HG02970 (cell line): ENCODE data around the gene EFNB2.

Experiments
- ATAC-seq: cut with Tn5 transposase; IDR thresholded peaks from one replicate; pipeline ENCODE4 v1.9.1; 2021; ENCODE audit warnings: mild to moderate bottlenecking, moderate library complexity, moderate number of reproducible peaks; ENCODE audit not compliant: unreplicated experiment, low FRiP score

EFNB2 gene

GRCh38 chr13:106503730-106504453, 31.6 kb downstream of the EFNB2 start:
- no peak for ATAC-seq

DNA sequence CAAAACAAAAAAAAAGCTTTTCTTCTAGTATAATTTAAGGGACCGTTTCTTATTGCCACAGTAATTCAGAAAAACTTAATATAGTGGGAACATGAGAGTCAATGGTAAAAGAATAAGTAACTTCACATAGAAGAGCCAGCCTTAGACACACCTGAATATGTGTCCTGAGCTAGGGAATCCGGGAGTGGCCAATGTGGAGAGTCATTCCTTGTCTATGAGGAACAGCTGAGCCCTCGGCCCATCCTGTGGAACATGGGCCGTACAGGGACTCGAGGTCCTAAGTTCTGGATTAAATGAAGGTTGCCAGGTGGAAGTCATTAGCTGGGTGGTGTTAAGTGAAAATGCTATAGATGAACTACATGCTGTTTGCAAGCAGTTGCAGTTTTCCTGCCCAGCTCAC, 32.2 kb downstream of the EFNB2 start:
- no peak for ATAC-seq

DNA sequence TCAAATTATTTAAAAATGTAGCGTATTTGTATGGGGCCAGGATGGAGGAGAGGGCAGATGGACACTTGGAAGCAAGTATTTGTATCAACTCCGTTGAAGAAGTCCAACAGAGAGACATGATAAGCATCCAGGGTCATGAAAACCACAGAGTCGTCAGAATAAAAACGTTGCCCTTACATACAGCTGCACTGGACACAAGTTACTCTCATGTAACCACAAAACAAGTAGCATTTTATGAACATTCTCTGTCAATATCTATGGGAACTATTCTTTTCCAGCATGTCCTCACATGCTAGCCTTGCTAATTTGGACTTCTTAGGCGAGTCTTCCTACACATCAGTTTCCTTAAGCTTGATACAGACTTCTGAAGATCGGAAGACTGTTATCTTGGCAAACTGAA, 35.0 kb downstream of the EFNB2 start:
- no peak for ATAC-seq

DNA sequence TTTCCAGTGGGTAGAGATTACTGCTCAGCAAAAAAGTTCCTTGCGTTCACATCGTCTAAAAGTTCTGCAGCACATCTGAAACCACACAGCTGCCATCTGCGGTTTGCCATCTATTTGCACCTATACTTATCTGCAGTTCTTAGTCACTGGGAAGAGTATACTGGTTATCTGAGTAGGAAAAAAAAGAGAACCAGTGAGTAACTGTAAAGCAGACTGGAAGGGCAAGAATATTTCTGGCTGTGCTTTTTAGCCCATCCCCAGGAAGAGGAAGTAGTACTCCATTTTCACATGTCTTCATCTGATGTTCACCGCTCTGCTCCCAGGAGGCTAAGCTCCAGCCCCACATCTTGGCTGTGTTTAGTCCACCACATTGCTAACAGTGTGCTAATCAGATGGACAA, 35.6 kb downstream of the EFNB2 start:
- ATAC-seq, result no peak

DNA sequence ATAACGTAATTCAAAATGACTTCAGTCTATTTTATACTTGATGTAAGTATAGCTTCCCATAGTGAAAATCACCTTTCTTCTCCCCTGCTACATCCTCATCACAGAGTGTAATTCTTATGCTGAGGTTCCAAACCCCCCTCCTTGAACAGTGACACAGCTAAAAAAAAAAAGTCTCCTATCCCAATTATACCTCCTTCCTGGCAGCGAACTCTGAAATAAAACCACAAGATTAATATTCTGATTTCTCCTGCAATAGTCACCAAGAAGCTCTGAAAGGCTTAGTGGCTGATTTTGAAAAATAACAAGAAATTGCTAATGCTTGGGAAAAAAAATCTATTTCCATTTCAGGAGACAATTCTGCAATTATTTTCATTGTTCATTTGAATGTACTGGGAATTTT, 36.3 kb downstream of the EFNB2 start:
- ATAC-seq, result no peak

- ATAC-seq, result no peak
These were observed 36.9 kb downstream of the EFNB2 start for GRCh38 chr13:106498571-106498970.

GRCh38 chr13:106498158-106498557, 37.3 kb downstream of the EFNB2 start:
- no peak for ATAC-seq

- no peak for ATAC-seq
These were observed 38.4 kb downstream of the EFNB2 start for GRCh38 chr13:106497079-106497478.

GRCh38 chr13:106496072-106496997, 39.1 kb downstream of the EFNB2 start:
- ATAC-seq, result no peak

DNA sequence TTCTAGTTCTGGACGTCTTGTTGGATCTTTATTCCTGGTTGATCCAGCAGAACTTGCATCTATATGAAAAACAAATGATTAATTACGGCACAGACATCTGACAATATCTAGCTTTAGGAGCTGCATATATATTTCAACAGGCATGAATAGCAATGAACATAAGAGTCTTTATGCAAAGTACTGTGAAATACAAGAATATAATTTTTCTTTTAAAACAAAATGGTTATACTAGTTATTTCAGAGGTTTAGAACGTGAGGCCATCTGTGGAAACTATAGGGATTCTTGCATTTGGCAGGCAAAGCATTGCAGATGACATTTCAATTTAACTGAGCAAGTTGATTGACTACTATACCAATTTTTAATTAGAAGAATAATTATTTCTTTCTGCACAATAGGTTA, 40.5 kb downstream of the EFNB2 start:
- ATAC-seq, result no peak

DNA sequence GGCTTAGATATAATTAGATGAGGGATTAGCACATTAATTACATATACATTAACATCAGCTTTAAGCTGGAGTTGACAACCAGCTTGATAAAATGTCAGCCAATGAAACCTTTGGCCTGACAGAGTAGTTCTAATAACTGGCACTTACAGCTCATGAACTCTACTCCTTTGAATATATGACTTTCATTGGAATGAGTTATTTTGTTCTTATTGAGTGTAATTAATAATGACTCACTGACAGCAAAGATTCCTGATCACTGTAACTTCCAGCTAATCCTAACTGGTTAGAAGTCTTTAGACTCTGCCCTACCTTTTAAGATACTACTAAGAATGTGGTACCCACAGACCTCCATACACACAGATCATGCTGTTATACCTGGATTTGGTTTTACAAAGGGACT, 41.0 kb downstream of the EFNB2 start:
- no peak for ATAC-seq

DNA sequence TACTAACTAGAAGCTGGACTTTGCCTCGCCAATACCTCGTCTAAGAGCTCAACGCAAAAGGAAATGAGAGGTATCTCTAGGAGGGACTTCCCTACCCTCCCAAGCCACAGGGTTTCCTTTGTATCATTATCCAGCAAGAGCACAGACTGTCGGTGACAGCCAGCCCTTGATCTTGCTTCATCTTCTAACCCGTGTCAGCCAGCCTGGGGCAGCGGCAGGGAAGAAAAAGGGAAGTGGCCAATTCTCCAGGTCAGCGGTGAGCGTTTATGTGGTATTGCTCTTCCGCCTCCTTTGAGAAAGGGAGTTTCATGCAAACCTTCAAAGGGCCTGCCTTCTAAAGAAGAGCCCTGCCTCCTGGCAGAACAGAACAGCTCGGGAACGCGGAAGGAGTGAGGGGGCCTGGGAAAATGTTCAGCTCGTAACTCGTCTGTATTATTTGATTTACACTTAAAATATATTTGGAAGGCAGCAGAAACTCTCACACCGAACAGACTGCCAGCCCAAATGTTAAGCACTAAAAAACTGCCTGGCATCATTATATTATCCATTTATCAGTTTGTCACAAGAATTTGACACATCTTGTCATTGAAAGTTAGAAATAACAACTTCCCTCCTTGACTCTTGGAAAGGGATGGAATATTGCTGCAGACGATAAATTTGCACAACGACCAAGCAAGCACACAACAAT, 41.8 kb downstream of the EFNB2 start:
- peak; percentile 67 for ATAC-seq

- no peak for ATAC-seq
These were observed 42.6 kb downstream of the EFNB2 start for GRCh38 chr13:106492588-106493475.

GRCh38 chr13:106491928-106492587, 43.4 kb downstream of the EFNB2 start:
- no peak for ATAC-seq

- no peak for ATAC-seq
These were observed 44.0 kb downstream of the EFNB2 start for GRCh38 chr13:106491463-106491862.

- peak; percentile 48 for ATAC-seq
These were observed 44.7 kb downstream of the EFNB2 start for GRCh38 chr13:106490569-106491321.

DNA sequence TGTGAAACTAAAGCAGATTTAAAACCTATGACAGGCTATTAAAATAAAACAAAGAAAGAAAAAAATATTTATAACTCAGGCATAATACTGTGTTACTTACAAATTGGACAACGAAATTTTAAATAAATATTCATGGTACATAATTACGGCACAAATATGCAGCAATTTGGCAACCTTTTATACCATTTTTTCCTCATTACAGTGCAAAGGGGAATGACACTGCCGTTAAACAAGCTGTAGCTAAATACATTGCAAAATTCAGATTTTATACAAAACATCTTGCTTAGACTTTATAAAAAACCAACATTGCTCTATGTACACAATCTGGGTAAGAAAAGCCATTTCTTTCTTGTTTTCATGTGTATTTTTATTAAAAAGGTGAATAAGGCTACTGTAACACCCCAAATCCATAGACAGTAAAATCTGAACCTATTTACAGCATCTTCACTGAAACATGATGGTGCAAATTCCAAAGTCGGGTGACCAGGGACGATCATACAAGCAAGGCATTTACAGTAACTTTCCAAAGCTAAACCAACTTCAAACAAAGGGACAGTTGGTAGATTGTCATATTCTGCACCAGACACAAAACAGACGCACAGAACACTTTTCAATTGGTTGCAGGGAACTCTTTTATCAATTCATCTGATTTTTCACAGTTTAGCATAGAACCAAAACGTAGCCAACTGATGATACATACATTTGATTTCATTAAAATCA, 45.5 kb downstream of the EFNB2 start:
- ATAC-seq, result no peak

DNA sequence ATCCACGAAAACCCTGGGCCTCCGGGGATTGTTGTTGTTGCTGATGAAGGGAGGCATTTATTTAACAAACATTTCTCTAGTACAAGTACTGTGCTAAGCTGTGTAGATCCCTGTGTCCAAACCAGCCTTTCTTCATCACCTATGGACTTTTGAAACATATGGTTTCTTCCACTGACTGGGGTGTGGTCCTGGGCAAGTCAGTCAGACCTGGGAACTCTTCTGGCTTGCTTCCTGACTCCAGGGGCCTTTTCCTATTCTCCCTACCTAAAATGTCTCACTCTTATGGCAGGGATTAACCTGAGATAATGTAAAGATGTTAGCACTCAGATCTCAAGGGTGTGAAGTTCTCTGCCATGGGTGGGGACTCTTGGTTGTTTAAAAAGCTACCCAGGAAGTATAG, 46.8 kb downstream of the EFNB2 start:
- ATAC-seq, result no peak
